Left lung (tissue), 10 donors: ENCODE results near the gene UBE2V1. TPM values are rescaled to one million over a fixed set of nuclear protein-coding genes. Genes with fewer than 3 reads are reported as not detected.
"Not testable (repeated sequence)": the region's sequence is repeated elsewhere in the genome, so short reads cannot be mapped to it uniquely, and the experiment has no call there.

ENCODE experiments used
- ATAC-seq: fragments of 200-7000 bp; cut with Tn5 transposase; one replicate; pipeline ENCODE4 v1.9.1; 2020; ENCODE audit warnings: moderate library complexity
- DNase-seq, 4 donors: peaks; one replicate each; pipeline ENCODE4 v3.0.0-alpha.2; 2013 to 2020
- H3K27ac ChIP-seq, 2 donors: fragments of 200-600 bp; sonication (generic) in 1 of 2; one replicate each; pipeline versions ENCODE4 v1.5.0 to v1.8.0; 2020 to 2021
- H3K27me3 ChIP-seq, 2 donors: fragments of 200-600 bp; sonication (generic) in 1 of 2; one replicate each; pipeline versions ENCODE4 v1.5.0 to v1.8.0; 2020 to 2021
- H3K36me3 ChIP-seq, 2 donors: fragments of 200-600 bp; sonication (generic) in 1 of 2; one replicate each; pipeline versions ENCODE4 v1.5.0 to v1.8.0; 2020 to 2021
- H3K4me1 ChIP-seq, 2 donors: fragments of 200-600 bp; one replicate each; pipeline ENCODE4 v1.8.0; 2021
- H3K4me3 ChIP-seq, 2 donors: fragments of 200-600 bp; sonication (generic) in 1 of 2; one replicate each; pipeline versions ENCODE4 v1.5.0 to v1.8.0; 2020 to 2021; ENCODE audit warnings: mild to moderate bottlenecking in 1 of 2
- H3K9me3 ChIP-seq, 2 donors: fragments of 200-600 bp; sonication (generic) in 1 of 2; one replicate each; pipeline versions ENCODE4 v1.5.0 to v1.8.0; 2020 to 2021
- intact Hi-C, 2 donors: fragments of 100-400 bp; cut with DNase I; formaldehyde crosslinking; loops; one replicate each; pipeline versions ENCODE4 v1.11.2 to v1.14.2; 2022
- polyA plus RNA-seq, 6 donors: library from polyadenylated mRNA; unstranded; fragments of 120-200 nt; gene quantifications; one replicate each; pipeline ENCODE4 v1.2.1, GENCODE V29; 2013; ENCODE audit not compliant: insufficient read length in 6 of 6
- total RNA-seq, 2 donors: library from RNA; stranded (reverse); fragmentation: NEBNext Ultra II Directional; extraction: Animal tissue kit (Norgen Biotek cat#: 25700); gene quantifications; one replicate each; pipeline ENCODE4 v1.2.1, GENCODE V29; 2021
- TF ChIP-seq, protein P1 (sequence below), 2 donors: fragments of 200-600 bp; sonication (generic) in 1 of 2; IDR thresholded peaks; one replicate each; pipeline versions ENCODE4 v1.5.0 to v1.8.0; 2021; ENCODE audit warnings: antibody characterized with exemption in 2 of 2
- donor health status: DM: no; HTN: yes; CAD: no.
- donor health status: DM: no; HTN: no; CAD: no.

UBE2V1 gene
- total and polyA plus RNA-seq, 8 donors, result 72.6 to 178 (median 152) TPM

DNA sequence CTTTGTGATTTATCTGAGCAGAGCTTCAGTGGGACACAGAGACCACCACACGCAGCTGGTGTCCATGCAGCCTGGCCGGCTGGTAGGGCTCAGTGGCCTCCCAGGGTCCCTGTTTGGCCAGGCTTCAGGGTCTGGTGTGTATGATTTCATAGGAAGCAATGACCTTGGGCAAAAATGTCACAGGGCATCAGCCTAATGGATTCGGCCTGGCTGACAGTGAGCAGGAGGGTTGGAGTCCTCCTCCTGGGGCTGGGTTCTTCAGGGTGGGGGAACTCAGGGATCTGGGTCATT, 47.7 kb downstream of the UBE2V1 start:
- TF ChIP-seq, protein P1, sequence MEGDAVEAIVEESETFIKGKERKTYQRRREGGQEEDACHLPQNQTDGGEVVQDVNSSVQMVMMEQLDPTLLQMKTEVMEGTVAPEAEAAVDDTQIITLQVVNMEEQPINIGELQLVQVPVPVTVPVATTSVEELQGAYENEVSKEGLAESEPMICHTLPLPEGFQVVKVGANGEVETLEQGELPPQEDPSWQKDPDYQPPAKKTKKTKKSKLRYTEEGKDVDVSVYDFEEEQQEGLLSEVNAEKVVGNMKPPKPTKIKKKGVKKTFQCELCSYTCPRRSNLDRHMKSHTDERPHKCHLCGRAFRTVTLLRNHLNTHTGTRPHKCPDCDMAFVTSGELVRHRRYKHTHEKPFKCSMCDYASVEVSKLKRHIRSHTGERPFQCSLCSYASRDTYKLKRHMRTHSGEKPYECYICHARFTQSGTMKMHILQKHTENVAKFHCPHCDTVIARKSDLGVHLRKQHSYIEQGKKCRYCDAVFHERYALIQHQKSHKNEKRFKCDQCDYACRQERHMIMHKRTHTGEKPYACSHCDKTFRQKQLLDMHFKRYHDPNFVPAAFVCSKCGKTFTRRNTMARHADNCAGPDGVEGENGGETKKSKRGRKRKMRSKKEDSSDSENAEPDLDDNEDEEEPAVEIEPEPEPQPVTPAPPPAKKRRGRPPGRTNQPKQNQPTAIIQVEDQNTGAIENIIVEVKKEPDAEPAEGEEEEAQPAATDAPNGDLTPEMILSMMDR (IDR thresholded peaks at IDR 0.05), result no peak
- no peaks in the 10 kb centered on the region for H3K9me3 ChIP-seq
- no peaks in the 10 kb centered on the region for H3K36me3 ChIP-seq
- H3K4me1 ChIP-seq, result no peaks in the 10 kb centered on the region
- intact Hi-C loops, result loop anchor here in 1 of 2 donors (10.0 kb wide), 1 partner anchor 80 kb away; the partner anchor contains the start of gene SNAI1
- H3K27me3 ChIP-seq, result no peaks in the 10 kb centered on the region
- no peak overlapping the region for H3K27ac ChIP-seq
- DNase-seq, result peak in 1 of 4 donors; percentile 24
- no peak overlapping the region for H3K4me3 ChIP-seq
- ATAC-seq, result no peak

DNA sequence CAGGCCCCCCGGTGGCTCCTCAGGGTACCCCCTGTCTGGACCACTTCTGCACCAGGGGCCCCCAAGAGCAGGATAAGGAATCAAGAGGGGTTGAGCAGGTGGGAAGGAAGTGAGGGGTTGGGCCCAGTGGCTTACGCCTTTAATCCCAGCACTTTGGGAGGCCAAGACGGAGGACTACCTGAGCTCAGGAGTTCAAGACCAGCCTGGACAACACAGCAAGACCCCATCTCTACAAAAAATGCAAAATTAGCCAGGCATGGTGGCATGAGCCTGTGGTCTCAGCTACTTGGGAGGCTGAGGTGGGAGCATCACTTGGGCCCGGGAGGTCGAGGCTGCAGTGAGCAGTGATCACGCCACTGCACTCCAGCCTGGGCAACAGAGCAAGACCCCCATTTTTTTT, 49.2 kb downstream of the UBE2V1 start:
- H3K4me3 ChIP-seq, H3K9me3 ChIP-seq, H3K27ac ChIP-seq, ATAC-seq, H3K27me3 ChIP-seq, H3K36me3 ChIP-seq, H3K4me1 ChIP-seq: not testable (repeated sequence)
- intact Hi-C loops, result loop anchor here in 1 of 2 donors (10.0 kb wide), 1 partner anchor 79 kb away; the partner anchor contains the start of gene SNAI1
- DNase-seq, result peak in 1 of 4 donors; percentile 37

- ATAC-seq (no peak), DNase-seq (no peak)
- Histone ChIP-seq H3K9me3 (no peaks in the 10 kb centered on the region), H3K4me1 (no peaks in the 10 kb centered on the region), H3K27ac (no peak overlapping the region), H3K36me3 (no peaks in the 10 kb centered on the region), H3K4me3 (no peak overlapping the region), H3K27me3 (no peaks in the 10 kb centered on the region)
- intact Hi-C loops, result loop anchor here in 1 of 2 donors (10.0 kb wide), 1 partner anchor 77 kb away; the partner anchor contains the start of gene SNAI1
- TF ChIP-seq, protein P1 (IDR thresholded peaks at IDR 0.05), result no peak
Measured at GRCh38 chr20:50062006-50062838, 50.7 kb downstream of the UBE2V1 start.

DNA sequence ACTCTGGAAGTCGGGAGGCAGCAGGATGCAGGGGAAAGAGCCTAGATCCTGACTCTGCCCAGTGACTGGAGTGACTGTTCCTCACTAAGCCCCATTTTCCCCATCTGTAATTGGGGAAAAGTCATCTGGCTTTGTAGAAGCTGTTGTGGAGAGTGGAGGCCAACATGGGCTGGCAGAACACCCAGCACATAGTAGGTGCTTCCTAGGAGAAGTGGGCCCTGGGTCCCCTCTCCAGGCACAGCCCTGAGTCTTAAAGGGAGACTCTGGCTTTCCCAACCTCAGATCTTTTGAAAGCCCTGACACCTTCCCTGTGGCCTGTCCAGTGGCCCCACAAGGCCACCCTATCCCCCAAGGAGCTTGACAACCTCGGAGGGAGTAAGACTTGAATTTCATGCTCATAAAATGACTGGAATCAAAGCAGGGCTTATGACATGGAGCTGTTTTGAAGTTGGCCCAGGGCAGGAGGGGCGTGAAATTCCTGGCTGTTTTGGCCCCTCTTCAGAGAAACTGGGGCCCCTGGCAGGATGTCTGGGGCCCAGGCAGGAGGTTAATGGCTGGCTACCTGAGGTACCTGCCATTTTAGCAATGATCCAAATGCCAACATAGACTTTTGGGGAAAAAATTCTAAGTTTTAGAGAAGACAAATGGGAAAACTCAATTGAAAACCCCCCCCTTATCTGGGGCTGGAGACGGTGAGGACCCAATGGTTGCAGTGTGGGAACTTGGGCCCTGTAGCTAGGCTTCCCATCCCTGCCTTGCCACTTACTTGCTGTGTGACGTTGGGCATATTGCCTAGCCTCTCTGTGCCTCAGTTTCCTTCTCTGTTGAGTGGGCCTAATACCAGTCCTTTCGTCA, 51.6 kb downstream of the UBE2V1 start:
- ATAC-seq, result no peak
- Histone ChIP-seq H3K27ac (no peak overlapping the region), H3K4me1 (no peaks in the 10 kb centered on the region), H3K36me3 (no peaks in the 10 kb centered on the region), H3K4me3 (no peak overlapping the region), H3K9me3 (no peaks in the 10 kb centered on the region), H3K27me3 (no peaks in the 10 kb centered on the region)
- TF ChIP-seq, protein P1 (IDR thresholded peaks at IDR 0.05), result no peak
- no peak for DNase-seq
- intact Hi-C loops, result loop anchor here in 1 of 2 donors (10.0 kb wide), 1 partner anchor 77 kb away; the partner anchor contains the start of gene SNAI1

GRCh38 chr20:50058662-50059402, 54.1 kb downstream of the UBE2V1 start:
- intact Hi-C loops, result no loop called here
- Histone ChIP-seq H3K4me3 (no peak overlapping the region), H3K4me1 (peaks cover 0 to 7% of the 10 kb centered on the region in 2 donors), H3K27ac (no peak overlapping the region), H3K9me3 (no peaks in the 10 kb centered on the region), H3K36me3 (no peaks in the 10 kb centered on the region), H3K27me3 (peaks cover 0 to 4% of the 10 kb centered on the region in 2 donors)
- ATAC-seq (no peak), DNase-seq (no peak)
- TF ChIP-seq, protein P1 (IDR thresholded peaks at IDR 0.05), result no peak
